ENCODE results near the gene SMARCC1.

SMARCC1 gene

GRCh38 chr3:47645551-47645950, 136.1 kb downstream of the SMARCC1 start:
- TF ChIP-seq CTCF (IDR thresholded peaks at IDR 0.05; ENCODE audit: borderline replicate concordance, control extremely low read depth, extremely low read depth, insufficient read depth, missing control alignments): no peak
- DNase-seq (ENCODE audit: low spot score): no peak
- in situ Hi-C loops (cut with MboI; ENCODE audit: low sequenced_read_pairs, unreplicated experiment): no loop called here

DNA sequence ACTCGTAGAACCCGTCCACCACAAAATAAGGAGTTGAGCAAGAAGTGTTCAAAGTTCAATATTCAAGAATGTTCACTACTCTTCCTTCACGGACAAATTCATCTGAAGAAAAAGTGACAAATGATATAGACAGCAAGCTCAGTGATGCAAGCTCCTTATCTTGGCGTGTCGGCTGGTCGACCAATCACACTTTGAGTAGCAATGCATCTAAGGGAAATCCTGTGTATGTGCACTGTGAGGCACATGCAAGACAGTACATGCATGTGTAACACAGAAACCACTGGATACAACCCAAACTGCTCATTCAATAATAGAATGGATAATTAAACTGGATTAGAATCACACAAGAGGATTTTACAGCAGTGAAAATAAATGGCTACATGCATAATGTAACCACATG, 138.6 kb downstream of the SMARCC1 start:
- in situ Hi-C loops (cut with MboI; ENCODE audit: low sequenced_read_pairs, unreplicated experiment): no loop called here
- DNase-seq (ENCODE audit: low spot score): no peak

GRCh38 chr3:47641739-47642138, 140.0 kb downstream of the SMARCC1 start:
- TF ChIP-seq CTCF (IDR thresholded peaks at IDR 0.05; ENCODE audit: borderline replicate concordance, control extremely low read depth, extremely low read depth, insufficient read depth, missing control alignments): no peak
- no peak for DNase-seq (ENCODE audit: low spot score)
- in situ Hi-C loops (cut with MboI; ENCODE audit: low sequenced_read_pairs, unreplicated experiment): no loop called here

More for the DNA sequence above, 138.6 kb downstream of the SMARCC1 start:
- no peak for TF ChIP-seq CTCF (IDR thresholded peaks at IDR 0.05; ENCODE audit: borderline replicate concordance, control extremely low read depth, extremely low read depth, insufficient read depth, missing control alignments)

DNA sequence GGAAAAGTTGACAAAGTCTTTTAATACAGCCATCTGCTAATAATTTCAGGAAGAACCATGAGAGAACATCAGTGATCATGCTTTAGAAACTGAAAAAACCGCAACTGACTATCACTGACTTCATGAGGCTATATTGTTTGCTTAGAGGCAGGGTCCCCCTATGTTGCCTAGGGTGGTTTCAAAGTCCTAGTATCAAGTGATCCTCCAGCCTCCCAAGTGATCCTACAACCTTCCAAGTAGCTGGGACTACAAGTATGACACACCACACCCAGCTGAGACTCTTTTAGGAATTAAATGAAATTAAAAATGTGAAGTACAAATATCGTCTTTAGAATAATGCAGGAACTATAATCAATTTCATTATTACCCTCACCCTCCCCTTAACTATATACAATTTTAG, 144.8 kb downstream of the SMARCC1 start:
- in situ Hi-C loops (cut with MboI; ENCODE audit: low sequenced_read_pairs, unreplicated experiment): no loop called here

DNA sequence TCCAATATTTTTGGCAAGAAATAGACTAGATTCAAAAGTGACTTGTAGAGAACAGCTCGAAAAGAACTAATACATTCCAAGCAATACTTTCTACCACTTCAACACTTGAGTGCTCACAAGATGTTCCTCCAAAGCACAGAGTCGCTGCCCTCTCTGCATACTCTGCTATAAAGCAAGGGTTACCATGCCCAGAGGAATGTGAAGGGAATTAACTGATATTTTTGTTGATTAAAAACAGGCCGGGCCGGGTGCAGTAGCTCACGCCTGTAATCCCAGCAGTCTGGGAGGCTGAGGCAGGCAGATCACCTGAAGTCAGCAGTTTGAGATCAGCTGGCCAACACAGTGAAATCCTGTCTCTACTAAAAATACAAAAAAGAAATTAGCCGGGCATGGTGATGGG, 145.5 kb downstream of the SMARCC1 start:
- in situ Hi-C loops (cut with MboI; ENCODE audit: low sequenced_read_pairs, unreplicated experiment): no loop called here
- no peak for TF ChIP-seq CTCF (IDR thresholded peaks at IDR 0.05; ENCODE audit: borderline replicate concordance, control extremely low read depth, extremely low read depth, insufficient read depth, missing control alignments)
- no peak for DNase-seq (ENCODE audit: low spot score)

More for the DNA sequence above, 144.8 kb downstream of the SMARCC1 start:
- no peak for TF ChIP-seq CTCF (IDR thresholded peaks at IDR 0.05; ENCODE audit: borderline replicate concordance, control extremely low read depth, extremely low read depth, insufficient read depth, missing control alignments)
- DNase-seq (ENCODE audit: low spot score): no peak

DNA sequence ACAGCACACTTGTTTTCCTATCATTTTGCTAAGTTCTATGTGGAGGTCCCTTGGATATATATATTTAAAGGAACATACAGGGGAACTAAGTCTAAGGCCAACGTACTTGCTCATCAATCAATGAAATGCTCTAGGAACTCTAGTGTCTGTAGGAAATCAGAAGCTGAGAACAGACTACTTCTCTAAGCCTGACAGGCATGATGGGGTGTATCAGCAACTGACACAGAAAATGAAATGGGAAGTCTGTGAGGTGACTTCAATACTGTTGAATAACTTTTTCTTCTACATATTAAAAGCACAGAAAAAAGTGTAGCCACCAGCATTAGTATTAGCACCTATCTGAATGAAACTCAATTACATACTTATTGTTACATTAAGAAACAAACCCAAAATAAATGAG, 146.2 kb downstream of the SMARCC1 start:
- in situ Hi-C loops (cut with MboI; ENCODE audit: low sequenced_read_pairs, unreplicated experiment): no loop called here
- no peak for TF ChIP-seq CTCF (IDR thresholded peaks at IDR 0.05; ENCODE audit: borderline replicate concordance, control extremely low read depth, extremely low read depth, insufficient read depth, missing control alignments)
- no peak for DNase-seq (ENCODE audit: low spot score)

DNA sequence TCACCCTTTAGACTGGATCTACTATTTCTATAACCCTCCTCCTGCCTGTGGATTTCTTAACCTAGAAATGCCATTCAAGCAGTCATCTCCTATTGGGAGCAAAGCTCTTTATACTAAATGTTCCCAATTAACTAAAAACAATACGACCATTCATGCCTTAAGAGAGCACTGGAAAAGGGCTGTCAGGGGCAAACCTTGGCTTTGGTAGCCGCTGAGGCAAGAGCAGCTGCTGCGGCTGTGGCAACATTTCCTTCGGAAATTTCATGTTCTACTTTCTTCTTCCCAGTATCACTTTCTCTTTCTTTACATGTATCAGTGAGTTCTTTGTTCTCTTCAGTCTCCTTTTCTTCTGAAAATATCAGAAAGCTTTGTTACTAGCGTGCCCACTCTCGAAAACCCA, 146.7 kb downstream of the SMARCC1 start:
- in situ Hi-C loops (cut with MboI; ENCODE audit: low sequenced_read_pairs, unreplicated experiment): no loop called here
- DNase-seq (ENCODE audit: low spot score): no peak
- no peak for TF ChIP-seq CTCF (IDR thresholded peaks at IDR 0.05; ENCODE audit: borderline replicate concordance, control extremely low read depth, extremely low read depth, insufficient read depth, missing control alignments)

Measured in GM13976 (cell line).